GM12878 (cell line): Measurements from ENCODE around the gene GRAMD2B.

Experiments
- POLR2AphosphoS5 ChIP-seq: IDR thresholded peaks from 2 replicates; pipeline ENCODE4 v1.6.1; 2011; ENCODE audit warnings: mild to moderate bottlenecking, low read length, inconsistent platforms
- REST ChIP-seq: IDR thresholded peaks from 2 replicates; pipeline ENCODE4 v1.6.1; 2012; ENCODE audit warnings: mild to moderate bottlenecking, low read depth, low read length

- TF ChIP-seq REST (no peak), POLR2AphosphoS5 (no peak)
Observed at GRCh38 chr5:126464016-126464415, 40.8 kb downstream of the GRAMD2B start.
